HCT116 (cell line): ENCODE results near the gene DAP. TPM values are rescaled to one million over a fixed set of nuclear protein-coding genes. Genes with fewer than 3 reads are reported as not detected.

ENCODE experiments used
- ATAC-seq: fragments of 200-7000 bp; cut with Tn5 transposase; 2 replicates; pipeline ENCODE4 v1.9.1; 2020; ENCODE audit warnings: mild to moderate bottlenecking, moderate library complexity
- BruUV-seq: library from RNA; stranded (reverse); fragments of 400-500 nt; replicated peaks from 2 replicates; lab custom pipeline; 2021; lab: Mats Ljungman, UMichigan
- CTCF ChIA-PET: fragments of 300-600 bp; sonication (Branson Sonifier 250); formaldehyde crosslinking; loops from one replicate; lab custom pipeline; 2021; ENCODE audit warnings: antibody characterized with exemption; lab: Charles Lee
- POLR2A ChIA-PET: fragments of 300-600, 350-600 bp; sonication (Branson Sonifier 250); formaldehyde crosslinking; loops from one replicate; lab custom pipeline; 2021; ENCODE audit warnings: antibody characterized with exemption; lab: Charles Lee
- RAD21 ChIA-PET, 2 experiments: fragments of 300-600 bp; sonication (Branson Sonifier 250); formaldehyde crosslinking; loops; one replicate each; lab custom pipeline; 2023; ENCODE audit warnings: low total read pairs in 2 of 2; ENCODE audit not compliant: uncharacterized antibody in 2 of 2, unreplicated experiment in 2 of 2, low non-redundant PET in 1 of 2; lab: Charles Lee
- DNase-seq: peaks from one replicate; pipeline ENCODE4 v3.0.0-alpha.2; 2010; ENCODE audit warnings: low read depth, low spot score
- H2AFZ ChIP-seq: fragments of 200-600 bp; shearing (Covaris generic), sonication (generic); 2 replicates; pipeline ENCODE4 v1.6.1; 2017; ENCODE audit warnings: low read depth, mixed run types, mixed read lengths, antibody characterized with exemption, low read length; ENCODE audit not compliant: poor library complexity, severe bottlenecking
- H3K27ac ChIP-seq: 2 replicates; pipeline ENCODE4 v1.5.1; 2012; ENCODE audit warnings: low read depth, low read length
- H3K27me3 ChIP-seq: fragments of 200-600 bp; sonication (generic); 2 replicates; pipeline ENCODE4 v1.6.1; 2016; ENCODE audit warnings: mixed run types, low read length, mixed read lengths; ENCODE audit not compliant: insufficient read depth
- H3K36me3 ChIP-seq, 2 experiments: fragments of 200-500 bp in 1 of 2; fragments of 200-600 bp in 1 of 2; sonication (Bioruptor generic) in 1 of 2; sonication (generic) in 1 of 2; 2 replicates each; pipeline versions ENCODE4 v1.5.1 to v1.6.1; 2014 to 2016; ENCODE audit warnings: low read length in 2 of 2, inconsistent platforms in 1 of 2, mixed read lengths in 1 of 2, mixed run types in 1 of 2; ENCODE audit not compliant: insufficient read depth in 2 of 2, control insufficient read depth in 1 of 2
- H3K4me1 ChIP-seq, 2 experiments: fragments of 200-600 bp in 1 of 2; sonication (generic) in 1 of 2; 2 replicates each; pipeline versions ENCODE4 v1.5.1 to v1.6.1; 2012 to 2017; ENCODE audit warnings: low read length in 2 of 2, inconsistent platforms in 1 of 2, mild to moderate bottlenecking in 1 of 2, mixed read lengths in 1 of 2, mixed run types in 1 of 2, moderate library complexity in 1 of 2; ENCODE audit not compliant: insufficient read depth in 2 of 2, control insufficient read depth in 1 of 2
- H3K4me2 ChIP-seq: fragments of 200-600 bp; sonication (generic); 2 replicates; pipeline ENCODE4 v1.6.1; 2017; ENCODE audit warnings: mixed run types, low read length, mixed read lengths
- H3K4me3 ChIP-seq, 2 experiments: fragments of 200-600 bp in 1 of 2; sonication (generic) in 1 of 2; replicated peaks in 1 of 2; 2 replicates each; pipeline ENCODE4 v1.5.1; 2011 to 2016; ENCODE audit warnings: low read length in 2 of 2, control low read depth in 1 of 2, low read depth in 1 of 2, mild to moderate bottlenecking in 1 of 2, mixed read lengths in 1 of 2, mixed run types in 1 of 2
- H3K79me2 ChIP-seq: fragments of 200-600 bp; sonication (generic); 2 replicates; pipeline ENCODE4 v1.6.1; 2017; ENCODE audit warnings: mild to moderate bottlenecking, mixed run types, low read length, moderate library complexity, mixed read lengths; ENCODE audit not compliant: insufficient read depth
- H3K9ac ChIP-seq: fragments of 200-600 bp; sonication (generic); 2 replicates; pipeline ENCODE4 v1.6.1; 2016; ENCODE audit warnings: low read length, mixed read lengths
- H3K9me2 ChIP-seq: fragments of 200-600 bp; sonication (generic), shearing (Covaris generic); 2 replicates; pipeline ENCODE4 v1.6.1; 2017; ENCODE audit warnings: mixed run types, mild to moderate bottlenecking, moderate library complexity; ENCODE audit not compliant: insufficient read depth
- H3K9me3 ChIP-seq, 2 experiments: fragments of 200-500 bp in 1 of 2; fragments of 200-600 bp in 1 of 2; sonication (Bioruptor generic) in 1 of 2; sonication (generic) in 1 of 2; 2 replicates each; pipeline ENCODE4 v1.6.1; 2014 to 2017; ENCODE audit warnings: low read length in 2 of 2, mixed read lengths in 2 of 2, inconsistent platforms in 1 of 2, low read depth in 1 of 2, mild to moderate bottlenecking in 1 of 2, mixed run types in 1 of 2, moderate library complexity in 1 of 2; ENCODE audit not compliant: control insufficient read depth in 1 of 2, insufficient read depth in 1 of 2
- H4K20me1 ChIP-seq: fragments of 200-600 bp; sonication (generic), shearing (Covaris generic); 2 replicates; pipeline ENCODE4 v1.6.1; 2017; ENCODE audit warnings: mixed run types, mild to moderate bottlenecking, moderate library complexity; ENCODE audit not compliant: insufficient read depth
- JUND ChIP-seq: IDR thresholded peaks from 2 replicates; pipeline ENCODE4 v1.6.1; 2012
- MAX ChIP-seq: IDR thresholded peaks from 2 replicates; pipeline ENCODE4 v1.6.1; 2012
- REST ChIP-seq: IDR thresholded peaks from 2 replicates; pipeline ENCODE4 v1.6.1; 2012; ENCODE audit warnings: low read depth
- intact Hi-C: fragments of 100-400 bp; cut with micrococcal nuclease; formaldehyde crosslinking; loops from 2 replicates; pipeline ENCODE4 v1.10.0; 2022
- total RNA-seq: library from RNA; stranded (reverse); gene quantifications from one replicate; pipeline ENCODE4 v1.2.1, GENCODE V29; 2021; ENCODE audit not compliant: unreplicated experiment

DAP gene
- total RNA-seq, 1 experiment from 2014 or later = 59.1 TPM

DNA sequence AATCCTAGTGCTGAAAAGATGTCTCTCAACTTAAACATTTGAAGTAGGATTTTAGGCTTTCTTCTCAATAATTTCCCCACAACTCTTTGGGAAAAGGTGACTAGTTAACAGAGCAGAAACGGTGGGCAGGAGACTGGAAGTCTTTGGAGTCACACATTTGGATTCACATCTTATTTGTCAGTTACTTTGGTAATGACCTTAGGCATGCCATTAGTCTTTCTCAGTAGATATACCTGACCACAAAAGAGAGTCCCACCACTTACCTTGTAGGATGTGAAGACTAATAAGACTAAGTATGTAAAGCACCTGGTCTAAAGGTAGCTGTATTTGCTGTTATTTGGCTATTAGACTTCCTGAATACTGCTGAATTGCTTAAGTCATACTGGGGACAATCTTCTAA lies 35.4 kb downstream of the DAP start:
- H3K9ac ChIP-seq = peak overlapping the region; percentile 62
- H4K20me1 ChIP-seq = no peaks in the 10 kb centered on the region
- ChIA-PET CTCF (interaction anchor here (0.7 to 2.2 kb wide), 2 partner anchors 22 to 273 kb away, joined by 3 to 37 read pairs; no protein-coding TSS in a partner anchor), RAD21 (interaction anchor here (0.8 to 1.2 kb wide), 2 partner anchors 50 to 262 kb away, joined by 3 read pairs; no protein-coding TSS in a partner anchor), POLR2A (interaction anchor here (1.1 to 1.5 kb wide), 3 partner anchors 9 to 23 kb away, joined by 3 to 6 read pairs (median 3); no protein-coding TSS in a partner anchor)
- peaks cover 8% of the 10 kb centered on the region; the same call in 1 of the 2 replicates for H3K79me2 ChIP-seq
- H3K4me1 ChIP-seq = peaks cover 44 to 53% of the 10 kb centered on the region in 2 experiments
- TSS peak; percentile 93 for BruUV-seq
- peak overlapping the region in 1 of 2 experiments; percentile 48; a peak in 2 of 4 replicates for H3K4me3 ChIP-seq
- no peaks in the 10 kb centered on the region for H3K9me2 ChIP-seq
- ATAC-seq (peak; percentile 14), DNase-seq (no peak)
- peak overlapping the region; percentile 80 for H3K4me2 ChIP-seq
- intact Hi-C loops = loop anchor here (2.0 kb wide), 1 partner anchor 35 kb away; the partner anchor contains the start of gene DAP
- TF ChIP-seq JUND (no peak), MAX (0 out of 2 replicates have a peak, but pooled peaks have one; percentile 10), REST (no peak)
- H3K36me3 ChIP-seq = no peaks in the 10 kb centered on the region
- no peak overlapping the region for H2AFZ ChIP-seq
- H3K27ac ChIP-seq = peak overlapping the region; percentile 96
- H3K27me3 ChIP-seq = no peaks in the 10 kb centered on the region
- H3K9me3 ChIP-seq = no peaks in the 10 kb centered on the region
